GM18498 (cell line): ENCODE data around the gene ITFG1.
"Not testable (repeated sequence)": the region's sequence is repeated elsewhere in the genome, so short reads cannot be mapped to it uniquely, and the experiment has no call there.

ENCODE experiments used
- ATAC-seq: cut with Tn5 transposase; IDR thresholded peaks from one replicate; pipeline ENCODE4 v1.9.1; 2021; ENCODE audit warnings: mild to moderate bottlenecking, moderate library complexity; ENCODE audit not compliant: unreplicated experiment

Gene ITFG1

DNA sequence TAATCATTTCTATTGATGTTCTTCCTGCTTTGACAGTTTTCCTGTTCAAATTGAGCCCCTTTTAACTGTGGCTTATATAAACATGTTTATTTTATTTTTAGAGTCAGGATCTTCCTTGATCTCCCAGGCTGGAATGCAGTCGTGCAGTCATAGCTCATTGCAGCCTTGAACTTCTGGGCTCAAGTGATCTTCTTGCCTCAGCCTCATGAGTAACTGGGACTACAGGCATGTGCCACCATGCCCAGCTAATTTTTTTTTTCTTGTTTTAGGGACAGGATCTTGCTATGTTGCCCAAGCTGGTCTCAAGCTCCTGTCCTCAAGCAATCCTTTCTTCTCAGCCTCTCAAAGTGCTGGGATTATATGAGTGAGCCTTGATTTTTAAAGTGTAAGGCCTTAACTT lies 14.9 kb upstream of the ITFG1 start:
- no peak for ATAC-seq

- ATAC-seq: no peak
Measured at GRCh38 chr16:47473792-47474191, 12.9 kb upstream of the ITFG1 start.

- ATAC-seq: not testable (repeated sequence)
Measured at GRCh38 chr16:47473004-47473403, 12.1 kb upstream of the ITFG1 start.

DNA sequence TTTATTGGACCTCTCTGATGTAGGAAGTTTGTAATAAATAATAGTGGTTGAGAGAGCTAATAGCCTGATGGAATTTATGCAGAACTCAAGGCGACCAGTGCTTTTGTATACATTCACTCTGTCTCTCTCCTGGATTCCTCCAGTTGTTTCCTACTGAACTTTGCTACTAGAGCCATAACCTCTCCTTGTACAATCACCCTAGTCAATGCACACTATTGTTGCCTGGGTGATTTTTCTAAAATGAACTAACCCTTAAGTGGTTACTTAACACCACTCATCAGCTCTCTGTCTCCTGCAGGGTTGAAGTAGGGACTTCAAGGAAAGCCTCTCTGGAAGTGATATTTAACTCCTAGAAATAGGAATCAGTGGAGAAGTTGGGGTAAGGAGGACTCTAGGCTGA lies 9.9 kb upstream of the ITFG1 start:
- no peak for ATAC-seq

DNA sequence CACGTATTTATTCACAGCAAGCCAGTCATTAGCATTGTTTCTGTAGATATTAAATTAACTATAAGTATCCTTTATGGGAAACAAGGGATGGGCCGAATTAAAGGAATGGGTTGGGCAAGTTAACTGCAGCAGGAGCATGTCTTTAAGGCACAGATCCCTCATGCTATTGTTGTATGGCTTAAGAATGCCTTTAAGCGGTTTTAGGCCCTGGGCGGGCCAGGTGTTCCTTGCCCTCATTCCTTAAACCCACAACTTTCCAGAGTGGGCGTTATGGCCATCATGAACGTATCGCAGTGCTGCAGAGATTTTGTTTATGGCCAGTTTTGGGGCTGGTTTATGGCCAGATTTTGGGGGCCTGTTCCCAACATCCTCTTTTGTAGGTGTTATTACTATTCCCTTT lies 9.3 kb upstream of the ITFG1 start:
- no peak for ATAC-seq

GRCh38 chr16:47469227-47469626 lies 8.4 kb upstream of the ITFG1 start:
- ATAC-seq: no peak

DNA sequence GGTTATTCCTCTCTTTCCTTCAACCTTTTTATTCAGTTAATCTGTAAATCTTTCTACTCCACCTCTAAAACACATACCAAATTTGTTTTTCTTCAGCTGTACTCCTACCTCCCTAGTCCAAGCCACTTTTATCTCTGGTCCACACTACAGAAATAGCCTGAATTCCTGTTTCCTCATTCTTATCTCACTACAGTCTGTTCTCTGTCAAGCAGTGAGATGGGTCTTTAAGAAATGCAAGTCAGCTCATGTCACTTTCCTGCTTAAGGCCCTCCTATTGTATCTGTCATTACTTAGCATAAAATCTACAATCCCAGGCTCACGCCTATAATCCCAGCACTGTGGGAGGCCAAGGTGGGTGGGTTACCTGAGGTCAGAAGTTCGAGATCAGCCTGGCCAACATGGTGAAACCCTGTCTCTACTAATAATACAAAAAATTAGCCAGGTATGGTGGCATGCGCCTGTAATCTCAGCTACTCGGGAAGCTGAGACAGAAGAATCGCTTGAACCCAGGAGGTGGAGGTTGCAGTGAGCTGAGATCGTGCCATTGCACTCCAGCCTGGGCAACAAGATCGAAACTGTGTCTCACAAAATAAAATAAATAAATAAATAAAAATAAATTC lies 7.3 kb upstream of the ITFG1 start:
- not testable (repeated sequence) for ATAC-seq

- ATAC-seq: no peak
Measured at GRCh38 chr16:47467501-47467900, 6.6 kb upstream of the ITFG1 start.

GRCh38 chr16:47465919-47466630 lies 5.2 kb upstream of the ITFG1 start:
- no peak for ATAC-seq

- ATAC-seq: no peak
Measured at GRCh38 chr16:47463771-47464624, 3.1 kb upstream of the ITFG1 start.

- peak; percentile 29 for ATAC-seq
Measured at GRCh38 chr16:47461598-47462266, 869 bp upstream of the ITFG1 start.

- ATAC-seq: no peak
Measured at GRCh38 chr16:47460359-47460710, 528 bp downstream of the ITFG1 start.

GRCh38 chr16:47459603-47460002 lies 1.3 kb downstream of the ITFG1 start:
- ATAC-seq: no peak

- ATAC-seq: no peak
Measured at GRCh38 chr16:47458331-47458730, 2.5 kb downstream of the ITFG1 start.

- no peak for ATAC-seq
Measured at GRCh38 chr16:47449788-47450187, 11.1 kb downstream of the ITFG1 start.

DNA sequence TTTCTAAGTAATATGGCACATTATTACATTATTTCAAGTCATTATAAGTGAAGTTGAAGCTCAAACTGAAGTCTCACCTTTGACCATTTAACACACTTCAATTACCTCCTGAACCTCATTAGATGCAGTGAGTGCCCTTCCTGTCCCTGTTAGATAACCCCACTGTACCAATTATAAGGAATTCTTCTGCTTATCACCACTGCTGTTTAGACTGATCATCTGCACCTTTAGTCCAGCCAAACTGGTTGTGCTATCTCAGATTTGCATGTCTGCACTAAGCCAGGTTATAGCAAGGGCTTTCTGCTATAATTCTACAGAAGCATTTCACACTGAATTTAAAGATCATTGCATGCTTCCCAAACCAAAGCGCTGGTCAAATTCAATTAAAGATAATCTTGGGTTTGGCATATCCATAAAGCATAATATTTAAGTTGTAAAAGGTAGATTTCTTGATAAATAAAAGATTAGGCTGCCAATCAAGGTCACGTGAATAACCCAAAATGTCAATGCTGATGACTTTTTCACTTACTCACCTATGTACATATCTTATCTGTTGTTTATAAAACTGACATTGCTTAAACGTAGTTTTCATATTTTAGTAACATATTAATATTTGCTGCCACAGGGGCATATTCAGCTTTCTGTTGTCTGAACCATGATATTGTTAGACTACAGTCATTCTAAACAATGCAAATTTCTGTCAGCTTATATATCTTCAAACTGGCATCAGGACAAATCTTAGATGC lies 11.9 kb downstream of the ITFG1 start:
- ATAC-seq: no peak

GRCh38 chr16:47446431-47446830 lies 14.4 kb downstream of the ITFG1 start:
- ATAC-seq: no peak

- not testable (repeated sequence) for ATAC-seq
Measured at GRCh38 chr16:47442884-47443283, 18.0 kb downstream of the ITFG1 start.

DNA sequence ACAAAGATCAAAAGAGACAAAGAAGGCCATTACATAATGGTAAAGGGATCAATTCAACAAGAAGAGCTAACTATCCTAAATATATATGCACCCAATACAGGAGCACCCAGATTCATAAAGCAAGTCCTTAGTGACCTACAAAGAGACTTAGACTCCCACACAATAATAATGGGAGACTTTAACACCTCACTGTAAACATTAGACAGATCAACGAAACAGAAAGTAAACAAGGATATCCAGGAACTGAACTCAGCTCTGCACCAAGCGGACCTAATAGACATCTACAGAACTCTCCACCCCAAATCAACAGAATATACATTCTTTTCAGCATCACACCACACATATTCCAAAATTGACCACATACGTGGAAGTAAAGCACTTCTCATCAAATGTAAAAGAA lies 20.8 kb downstream of the ITFG1 start:
- not testable (repeated sequence) for ATAC-seq

DNA sequence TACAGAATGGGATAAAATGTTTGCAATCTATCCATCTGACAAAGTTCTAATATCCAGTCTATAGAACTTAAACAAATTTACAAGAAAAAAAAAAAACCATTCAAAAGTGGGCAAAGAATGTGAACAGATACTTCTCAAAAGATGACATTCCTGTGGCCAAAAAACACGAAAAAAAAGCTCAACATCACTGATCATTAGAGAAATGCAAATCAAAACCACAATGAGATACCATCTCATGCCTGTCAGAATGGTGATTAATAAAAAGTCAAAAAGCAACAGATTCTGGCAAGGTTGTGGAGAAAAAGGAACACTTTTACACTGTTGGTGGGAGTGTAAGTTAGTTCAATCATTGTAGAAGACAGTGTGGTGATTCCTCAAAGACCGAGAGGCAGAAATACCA lies 26.6 kb downstream of the ITFG1 start:
- ATAC-seq: not testable (repeated sequence)

- ATAC-seq: no peak
Measured at GRCh38 chr16:47431960-47432359, 28.9 kb downstream of the ITFG1 start.
